DOHH2 (cell line): ENCODE measurements around the gene CCP110.

Experiments used
- EZH2phosphoT487 ChIP-seq: fragments of 200-600 bp; sonication (generic); IDR thresholded peaks from 2 replicates; pipeline ENCODE4 v1.6.1; 2017; ENCODE audit warnings: borderline replicate concordance, mild to moderate bottlenecking, antibody characterized with exemption, low read length, moderate library complexity, mixed read lengths
- TF ChIP-seq, protein P1 (sequence below): fragments of 200-600 bp; sonication (generic); IDR thresholded peaks from one replicate; pipeline ENCODE4 v1.5.1; 2014; ENCODE audit warnings: antibody characterized with exemption, mild to moderate bottlenecking, low read depth, low read length; ENCODE audit not compliant: poor library complexity, severe bottlenecking

DNA sequence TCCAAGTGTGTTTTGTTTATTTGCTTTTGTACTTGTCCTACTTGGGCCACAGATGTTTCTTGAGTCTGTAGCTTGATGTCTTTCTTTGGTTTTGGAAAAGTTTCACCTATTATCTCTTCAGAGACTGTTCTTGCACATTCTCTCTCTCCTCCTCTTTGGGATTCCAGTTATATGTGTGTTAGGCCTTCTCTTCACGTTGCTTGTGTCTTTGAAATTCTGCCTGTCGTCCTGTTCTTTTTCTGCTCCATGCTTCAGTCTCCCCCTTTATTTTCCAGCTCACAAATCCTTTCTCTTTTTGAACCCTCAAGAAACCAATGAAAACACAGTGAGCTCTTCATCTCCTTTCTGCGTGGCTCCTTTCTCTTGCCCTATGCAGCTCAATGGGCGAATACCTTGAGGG is 39.6 kb downstream of the CCP110 start:
- no peak for TF ChIP-seq EZH2phosphoT487
- TF ChIP-seq, protein P1, sequence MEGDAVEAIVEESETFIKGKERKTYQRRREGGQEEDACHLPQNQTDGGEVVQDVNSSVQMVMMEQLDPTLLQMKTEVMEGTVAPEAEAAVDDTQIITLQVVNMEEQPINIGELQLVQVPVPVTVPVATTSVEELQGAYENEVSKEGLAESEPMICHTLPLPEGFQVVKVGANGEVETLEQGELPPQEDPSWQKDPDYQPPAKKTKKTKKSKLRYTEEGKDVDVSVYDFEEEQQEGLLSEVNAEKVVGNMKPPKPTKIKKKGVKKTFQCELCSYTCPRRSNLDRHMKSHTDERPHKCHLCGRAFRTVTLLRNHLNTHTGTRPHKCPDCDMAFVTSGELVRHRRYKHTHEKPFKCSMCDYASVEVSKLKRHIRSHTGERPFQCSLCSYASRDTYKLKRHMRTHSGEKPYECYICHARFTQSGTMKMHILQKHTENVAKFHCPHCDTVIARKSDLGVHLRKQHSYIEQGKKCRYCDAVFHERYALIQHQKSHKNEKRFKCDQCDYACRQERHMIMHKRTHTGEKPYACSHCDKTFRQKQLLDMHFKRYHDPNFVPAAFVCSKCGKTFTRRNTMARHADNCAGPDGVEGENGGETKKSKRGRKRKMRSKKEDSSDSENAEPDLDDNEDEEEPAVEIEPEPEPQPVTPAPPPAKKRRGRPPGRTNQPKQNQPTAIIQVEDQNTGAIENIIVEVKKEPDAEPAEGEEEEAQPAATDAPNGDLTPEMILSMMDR, result no peak
